Right cardiac atrium (tissue), 5 donors: ENCODE results near the gene DTWD2. TPM values are rescaled to one million over a fixed set of nuclear protein-coding genes. Genes with fewer than 3 reads are reported as not detected.

Experiments
- microRNA-seq, 2 donors: library from miRNA; unstranded; fragments of <30 nt; microRNA quantifications; one replicate each; pipeline ENCODE4 v1.2.0, GENCODE V29; 2020 to 2021
- polyA plus RNA-seq: library from polyadenylated mRNA; stranded (reverse); fragments of 200-250 nt; gene quantifications from one replicate; pipeline ENCODE4 v1.2.3, GENCODE V29; 2013
- total RNA-seq, 4 donors: library from RNA; stranded (reverse); fragmentation: NEBNext Ultra II Directional; extraction: Animal tissue kit (Norgen Biotek cat#: 25700); gene quantifications; one replicate each; pipeline ENCODE4 v1.2.1, GENCODE V29; 2021
- donor health status: healthy with polysubstance abuse.
- donor health status: DM: no; HTN: yes; CAD: no.
- donor health status: DM: no; HTN: no; CAD: no.
- donor health status: DM: no; HTN: yes; CAD: no; lungs with severe emphysema.
- donor health status: DM: yes; HTN: yes; CAD: no.

The DTWD2 gene
- total and polyA plus RNA-seq, 5 donors: 6.1 to 11.5 (median 8.6) TPM

Small RNA genes within 50 kb of the gene (microRNA-seq; reads per million reads assigned to microRNA genes)
- gene MIR1244-2: 0 reads per million in 2 donors

Other genes with a start within 250 kb of the DTWD2 start
- 10 to 100 TPM; 28.6 to 42.3 (median 32.1) TPM for gene DMXL1, start 82.5 kb upstream of the DTWD2 start, total RNA-seq
- gene DMXL1, start 82.5 kb upstream of the DTWD2 start, polyA plus RNA-seq: 10.8 TPM